Transverse colon (tissue), 4 donors: ENCODE results near the gene SLC5A5.

Experiments
- CTCF ChIP-seq, 5 experiments: fragments of 200-600 bp in 3 of 5; fragments of 450-650 bp in 2 of 5; sonication (generic) in 3 of 5; IDR thresholded peaks; 1 replicate in 2 of 5; 2 replicates in 3 of 5; pipeline ENCODE4 v1.5.1; 2016 to 2017; ENCODE audit warnings: antibody characterized with exemption in 5 of 5, inconsistent platforms in 3 of 5, mild to moderate bottlenecking in 2 of 5, moderate library complexity in 1 of 5
- POLR2A ChIP-seq: fragments of 450-650 bp; IDR thresholded peaks from one replicate; pipeline ENCODE4 v1.6.1; 2016; ENCODE audit warnings: antibody characterized with exemption, mild to moderate bottlenecking, moderate library complexity
- POLR2AphosphoS5 ChIP-seq, 3 donors: sonication (generic); formaldehyde crosslinking; IDR thresholded peaks; one replicate each; pipeline ENCODE4 v1.6.1; 2016; ENCODE audit warnings: antibody characterized with exemption in 3 of 3

GRCh38 chr19:17931532-17932191, 59.9 kb downstream of the SLC5A5 start:
- TF ChIP-seq POLR2A (no peak), POLR2AphosphoS5 (IDR thresholded peaks at IDR 0.05) (no peak), CTCF (IDR thresholded peaks at IDR 0.05) (no peak)
